ENCODE data around the gene ARHGAP15. TPM values are rescaled to one million over a fixed set of nuclear protein-coding genes. Genes with fewer than 3 reads are reported as not detected.

ARHGAP15 gene
- polyA plus RNA-seq, 1 donor from 2014 or later = 0.30 TPM

DNA sequence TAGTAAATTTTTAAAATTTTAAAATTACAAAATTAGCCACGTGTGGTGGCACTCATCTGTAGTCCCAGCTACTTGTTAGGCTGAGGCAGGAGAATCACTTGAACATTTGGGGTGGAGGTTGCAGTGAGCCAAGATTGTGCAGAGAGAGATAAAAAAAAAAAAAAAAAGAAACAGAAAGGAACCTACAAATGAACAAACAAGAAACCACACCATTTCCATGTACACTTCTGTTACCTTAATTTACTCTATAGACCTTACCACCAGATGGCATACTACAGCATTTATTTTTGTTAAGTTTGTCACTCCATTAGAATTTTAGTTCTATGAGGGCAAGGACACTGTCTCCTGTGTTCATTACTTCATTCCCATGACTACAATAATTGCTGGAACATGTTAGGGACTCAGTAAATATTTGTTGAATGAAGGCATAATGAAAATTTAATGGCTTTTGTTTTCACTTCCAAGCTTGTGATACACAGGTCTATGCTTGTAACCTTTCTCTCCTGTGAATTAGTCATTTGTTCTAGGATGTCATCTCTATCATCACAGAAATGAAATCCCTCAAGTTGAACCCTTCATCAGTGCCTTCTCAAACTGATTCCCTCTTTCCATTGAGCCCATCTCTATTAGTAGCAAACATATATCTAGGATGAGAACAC lies 76.0 kb downstream of the ARHGAP15 start:
- no peaks in the 10 kb centered on the region for H4K20me1 ChIP-seq (ENCODE audit: insufficient read depth)
- no peaks in the 10 kb centered on the region for H3K27me3 ChIP-seq (ENCODE audit: insufficient read depth, low read depth, low read length)
- H3K36me3 ChIP-seq (ENCODE audit: insufficient read depth, low read length) = no peaks in the 10 kb centered on the region
- no peak overlapping the region for H3K9ac ChIP-seq (ENCODE audit: low read length)
- H3K79me2 ChIP-seq (replicated peaks; ENCODE audit: insufficient read depth, low read length) = no peaks in the 10 kb centered on the region
- H3K27ac ChIP-seq (ENCODE audit: low read length) = no peak overlapping the region
- no peak overlapping the region for H3K4me3 ChIP-seq (ENCODE audit: low read length)
- H3K9me2 ChIP-seq (ENCODE audit: insufficient read depth, low read length) = no peaks in the 10 kb centered on the region
- no peak overlapping the region for H3K4me2 ChIP-seq (ENCODE audit: low read length)
- H3F3A ChIP-seq (ENCODE audit: insufficient read depth, low read length, poor library complexity, severe bottlenecking) = no peaks in the 10 kb centered on the region
- no peak overlapping the region for H2AFZ ChIP-seq (ENCODE audit: low read depth, low read length)
- TF ChIP-seq, protein P1, sequence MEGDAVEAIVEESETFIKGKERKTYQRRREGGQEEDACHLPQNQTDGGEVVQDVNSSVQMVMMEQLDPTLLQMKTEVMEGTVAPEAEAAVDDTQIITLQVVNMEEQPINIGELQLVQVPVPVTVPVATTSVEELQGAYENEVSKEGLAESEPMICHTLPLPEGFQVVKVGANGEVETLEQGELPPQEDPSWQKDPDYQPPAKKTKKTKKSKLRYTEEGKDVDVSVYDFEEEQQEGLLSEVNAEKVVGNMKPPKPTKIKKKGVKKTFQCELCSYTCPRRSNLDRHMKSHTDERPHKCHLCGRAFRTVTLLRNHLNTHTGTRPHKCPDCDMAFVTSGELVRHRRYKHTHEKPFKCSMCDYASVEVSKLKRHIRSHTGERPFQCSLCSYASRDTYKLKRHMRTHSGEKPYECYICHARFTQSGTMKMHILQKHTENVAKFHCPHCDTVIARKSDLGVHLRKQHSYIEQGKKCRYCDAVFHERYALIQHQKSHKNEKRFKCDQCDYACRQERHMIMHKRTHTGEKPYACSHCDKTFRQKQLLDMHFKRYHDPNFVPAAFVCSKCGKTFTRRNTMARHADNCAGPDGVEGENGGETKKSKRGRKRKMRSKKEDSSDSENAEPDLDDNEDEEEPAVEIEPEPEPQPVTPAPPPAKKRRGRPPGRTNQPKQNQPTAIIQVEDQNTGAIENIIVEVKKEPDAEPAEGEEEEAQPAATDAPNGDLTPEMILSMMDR (IDR thresholded peaks at IDR 0.05; ENCODE audit: poor library complexity, severe bottlenecking) = peak; percentile 22
- TF ChIP-seq EZH2 (IDR thresholded peaks at IDR 0.05; ENCODE audit: borderline replicate concordance, insufficient read depth, low read length, poor library complexity, severe bottlenecking) (no peak), POLR2AphosphoS5 (IDR thresholded peaks at IDR 0.05) (no peak), TAF1 (IDR thresholded peaks at IDR 0.05; ENCODE audit: low read depth) (no peak), SMC3 (conservative IDR thresholded peaks at IDR 0.05; ENCODE audit: poor library complexity) (peak; percentile 28), EP300 (conservative IDR thresholded peaks at IDR 0.05; ENCODE audit: poor library complexity, severe bottlenecking) (no peak), RAD21 (conservative IDR thresholded peaks at IDR 0.05) (peak; percentile 10)
- H3K9me3 ChIP-seq (ENCODE audit: low read length) = no peaks in the 10 kb centered on the region

- Histone ChIP-seq H3K27me3 (ENCODE audit: insufficient read depth, low read depth, low read length) (no peaks in the 10 kb centered on the region), H3K9me3 (ENCODE audit: low read length) (no peaks in the 10 kb centered on the region), H4K20me1 (ENCODE audit: insufficient read depth) (no peaks in the 10 kb centered on the region), H3K9ac (ENCODE audit: low read length) (no peak overlapping the region), H3K4me3 (ENCODE audit: low read length) (no peak overlapping the region), H3K4me2 (ENCODE audit: low read length) (no peak overlapping the region), H3K79me2 (replicated peaks; ENCODE audit: insufficient read depth, low read length) (no peaks in the 10 kb centered on the region), H3F3A (ENCODE audit: insufficient read depth, low read length, poor library complexity, severe bottlenecking) (no peaks in the 10 kb centered on the region), H3K36me3 (ENCODE audit: insufficient read depth, low read length) (no peaks in the 10 kb centered on the region), H3K27ac (ENCODE audit: low read length) (no peak overlapping the region), H3K9me2 (ENCODE audit: insufficient read depth, low read length) (no peaks in the 10 kb centered on the region), H2AFZ (ENCODE audit: low read depth, low read length) (no peak overlapping the region)
- TF ChIP-seq POLR2AphosphoS5 (IDR thresholded peaks at IDR 0.05) = no peak
- no peak for TF ChIP-seq MXI1 (conservative IDR thresholded peaks at IDR 0.05; ENCODE audit: poor library complexity, severe bottlenecking)
- TF ChIP-seq, protein P2, sequence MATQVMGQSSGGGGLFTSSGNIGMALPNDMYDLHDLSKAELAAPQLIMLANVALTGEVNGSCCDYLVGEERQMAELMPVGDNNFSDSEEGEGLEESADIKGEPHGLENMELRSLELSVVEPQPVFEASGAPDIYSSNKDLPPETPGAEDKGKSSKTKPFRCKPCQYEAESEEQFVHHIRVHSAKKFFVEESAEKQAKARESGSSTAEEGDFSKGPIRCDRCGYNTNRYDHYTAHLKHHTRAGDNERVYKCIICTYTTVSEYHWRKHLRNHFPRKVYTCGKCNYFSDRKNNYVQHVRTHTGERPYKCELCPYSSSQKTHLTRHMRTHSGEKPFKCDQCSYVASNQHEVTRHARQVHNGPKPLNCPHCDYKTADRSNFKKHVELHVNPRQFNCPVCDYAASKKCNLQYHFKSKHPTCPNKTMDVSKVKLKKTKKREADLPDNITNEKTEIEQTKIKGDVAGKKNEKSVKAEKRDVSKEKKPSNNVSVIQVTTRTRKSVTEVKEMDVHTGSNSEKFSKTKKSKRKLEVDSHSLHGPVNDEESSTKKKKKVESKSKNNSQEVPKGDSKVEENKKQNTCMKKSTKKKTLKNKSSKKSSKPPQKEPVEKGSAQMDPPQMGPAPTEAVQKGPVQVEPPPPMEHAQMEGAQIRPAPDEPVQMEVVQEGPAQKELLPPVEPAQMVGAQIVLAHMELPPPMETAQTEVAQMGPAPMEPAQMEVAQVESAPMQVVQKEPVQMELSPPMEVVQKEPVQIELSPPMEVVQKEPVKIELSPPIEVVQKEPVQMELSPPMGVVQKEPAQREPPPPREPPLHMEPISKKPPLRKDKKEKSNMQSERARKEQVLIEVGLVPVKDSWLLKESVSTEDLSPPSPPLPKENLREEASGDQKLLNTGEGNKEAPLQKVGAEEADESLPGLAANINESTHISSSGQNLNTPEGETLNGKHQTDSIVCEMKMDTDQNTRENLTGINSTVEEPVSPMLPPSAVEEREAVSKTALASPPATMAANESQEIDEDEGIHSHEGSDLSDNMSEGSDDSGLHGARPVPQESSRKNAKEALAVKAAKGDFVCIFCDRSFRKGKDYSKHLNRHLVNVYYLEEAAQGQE (IDR thresholded peaks at IDR 0.05; ENCODE audit: borderline replicate concordance) = no peak
- TF ChIP-seq EP300 (conservative IDR thresholded peaks at IDR 0.05; ENCODE audit: poor library complexity, severe bottlenecking) = no peak
- no peak for TF ChIP-seq EZH2 (IDR thresholded peaks at IDR 0.05; ENCODE audit: borderline replicate concordance, insufficient read depth, low read length, poor library complexity, severe bottlenecking)
- no peak for TF ChIP-seq SMC3 (conservative IDR thresholded peaks at IDR 0.05; ENCODE audit: poor library complexity)
- TF ChIP-seq, protein P1 (IDR thresholded peaks at IDR 0.05; ENCODE audit: poor library complexity, severe bottlenecking) = no peak
- no peak for TF ChIP-seq RAD21 (conservative IDR thresholded peaks at IDR 0.05)
- TF ChIP-seq TAF1 (IDR thresholded peaks at IDR 0.05; ENCODE audit: low read depth) = no peak
Observed at GRCh38 chr2:143209570-143210445, 80.6 kb downstream of the ARHGAP15 start.
